Activated T-cell treated with anti-CD3 and anti-CD28 coated beads, Interleukin-2, amount 50 U/mL, for 72 hours (primary cell): ENCODE measurements around the gene HLA-DRB5. TPM values are rescaled to one million over a fixed set of nuclear protein-coding genes. Genes with fewer than 3 reads are reported as not detected.
"Not testable (repeated sequence)": the region's sequence is repeated elsewhere in the genome, so short reads cannot be mapped to it uniquely, and the experiment has no call there.

Experiments used
- ATAC-seq, 2 donors: fragments of 150-1000 bp; cut with Tn5 transposase; replicated peaks in 1 of 2; 2 replicates each; pipeline ENCODE4 v1.10.0; 2021; ENCODE audit warnings: moderate library complexity in 2 of 2, mild to moderate bottlenecking in 1 of 2
- DNase-seq, 2 donors: peaks; one replicate each; pipeline ENCODE4 v3.0.0; 2021 to 2022; ENCODE audit warnings: mixed read lengths in 1 of 2
- H3K27ac Mint-ChIP-seq: one replicate; pipeline ENCODE4 v1.8.0; 2022; ENCODE audit warnings: mild to moderate bottlenecking, moderate library complexity, mixed read lengths
- H3K27me3 Mint-ChIP-seq: one replicate; pipeline ENCODE4 v1.8.0; 2022; ENCODE audit warnings: low read depth, mixed read lengths
- H3K36me3 Mint-ChIP-seq, 2 donors: one replicate each; pipeline ENCODE4 v1.8.0; 2022; ENCODE audit warnings: mixed read lengths in 2 of 2, mild to moderate bottlenecking in 1 of 2; ENCODE audit not compliant: insufficient read depth in 2 of 2
- H3K4me1 Mint-ChIP-seq: one replicate; pipeline ENCODE4 v1.8.0; 2022; ENCODE audit warnings: low read depth, mixed read lengths
- H3K4me3 Mint-ChIP-seq, 2 donors: one replicate each; pipeline ENCODE4 v1.8.0; 2022; ENCODE audit warnings: mild to moderate bottlenecking in 2 of 2, mixed read lengths in 2 of 2, moderate library complexity in 2 of 2
- H3K9me3 Mint-ChIP-seq, 2 donors: one replicate each; pipeline ENCODE4 v1.8.0; 2022; ENCODE audit warnings: mixed read lengths in 2 of 2
- total RNA-seq, 2 donors: library from RNA; stranded (reverse); gene quantifications; one replicate each; pipeline ENCODE4 v1.2.3, GENCODE V29; 2022

Gene HLA-DRB5
- total RNA-seq: 1 to 10 TPM in 1 of 2 donors, not detected in 1; 1.7 TPM

DNA sequence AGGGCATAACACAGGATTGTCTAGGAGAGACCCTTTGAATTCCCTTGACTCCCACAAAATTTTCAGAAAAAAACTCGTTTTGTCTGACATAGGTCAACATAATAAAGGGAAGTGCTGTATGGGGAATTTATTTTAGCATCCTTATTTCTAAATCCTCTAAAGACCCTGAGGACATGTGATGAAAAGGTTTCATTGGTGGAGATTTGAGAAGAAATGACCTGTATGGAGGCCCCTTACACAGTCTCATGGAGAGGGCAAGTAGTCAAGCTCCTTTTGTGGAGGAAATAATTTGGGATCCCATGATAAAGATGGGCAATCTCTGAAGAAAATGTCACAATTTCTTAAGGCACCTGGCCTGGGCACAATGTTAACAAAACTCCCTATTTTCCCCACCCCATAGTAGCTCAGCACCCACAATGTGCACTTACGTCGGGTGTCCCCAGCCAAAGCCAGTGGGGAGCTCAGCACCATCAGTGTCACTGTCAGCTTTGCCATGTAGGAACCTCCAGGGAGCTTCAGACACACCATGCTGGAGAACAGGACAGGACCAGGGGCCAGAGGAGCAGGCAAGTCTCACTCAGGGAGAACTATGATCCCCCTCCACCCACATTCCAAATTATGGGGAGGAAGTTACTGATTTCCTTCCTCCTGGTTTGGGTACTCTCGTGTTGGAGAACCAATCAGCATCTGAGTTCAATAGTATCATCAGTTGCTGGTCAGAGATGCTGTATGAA is at the start of gene HLA-DRB5:
Gene HLA-DRB5, minus strand, starts transcription at position 591 of the 734 bp plus-strand sequence. Its CDS starts 63 bp downstream, at position 528.
- no peak within 1 kb of the TSS for H3K27ac Mint-ChIP-seq
- H3K4me1 Mint-ChIP-seq: no peaks in the 10 kb centered on the region
- H3K9me3 Mint-ChIP-seq: no peaks in the 10 kb centered on the region
- ATAC-seq: peak; percentile 29 to 41
- DNase-seq: no peak
- no peaks in the 10 kb centered on the region for H3K36me3 Mint-ChIP-seq
- H3K4me3 Mint-ChIP-seq: peak within 1 kb of the TSS; percentile 32 to 47
- no peaks in the 10 kb centered on the region for H3K27me3 Mint-ChIP-seq

DNA sequence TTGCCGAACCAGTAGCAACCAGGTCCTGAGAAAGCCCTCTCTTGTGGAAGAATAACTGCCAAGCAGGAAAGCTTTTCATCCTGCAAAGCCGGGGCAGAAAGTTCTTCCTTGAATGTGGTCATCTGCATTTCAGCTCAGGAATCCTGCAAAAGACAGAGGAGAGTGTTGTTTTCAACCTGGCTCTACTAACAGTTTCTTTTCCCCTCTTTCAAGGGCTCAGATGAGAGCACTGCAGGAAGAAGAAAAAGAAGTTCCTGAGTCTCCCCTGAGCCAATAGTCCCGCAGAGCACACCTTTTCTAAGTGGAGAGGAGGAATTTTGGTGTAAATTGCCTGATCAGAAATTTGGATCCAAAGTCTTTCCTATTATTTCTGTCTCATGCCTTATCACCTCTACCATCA is 48.9 kb upstream of the HLA-DRB5 start:
- DNase-seq (no peak), ATAC-seq (no peak)
- H3K27ac Mint-ChIP-seq: no peak overlapping the region
- H3K4me1 Mint-ChIP-seq: peaks cover 8% of the 10 kb centered on the region
- no peaks in the 10 kb centered on the region for H3K9me3 Mint-ChIP-seq
- no peaks in the 10 kb centered on the region for H3K27me3 Mint-ChIP-seq
- H3K36me3 Mint-ChIP-seq: no peaks in the 10 kb centered on the region
- H3K4me3 Mint-ChIP-seq: peak overlapping the region in 1 of 2 donors; percentile 43

DNA sequence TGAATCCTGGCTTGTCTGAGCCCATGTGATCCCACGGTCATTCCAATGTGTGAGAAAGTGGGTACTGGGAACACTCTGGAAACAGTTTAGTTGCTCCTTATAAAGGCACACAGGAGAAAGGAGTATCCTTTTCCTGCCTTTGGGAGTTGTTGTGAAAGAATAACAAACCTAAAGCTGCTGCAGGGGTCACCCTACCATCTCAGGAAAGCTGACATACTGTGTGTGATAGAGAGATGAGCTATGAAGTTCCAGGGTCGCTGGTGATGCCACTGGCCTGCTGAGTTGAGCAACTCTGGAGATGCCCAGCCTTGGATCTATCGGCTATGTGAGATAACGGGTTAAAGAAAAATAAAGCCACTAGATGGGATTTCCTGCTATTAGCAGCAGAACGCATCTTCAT is 47.4 kb upstream of the HLA-DRB5 start:
- not testable (repeated sequence) for H3K36me3 Mint-ChIP-seq, H3K4me3 Mint-ChIP-seq, H3K9me3 Mint-ChIP-seq, ATAC-seq, H3K4me1 Mint-ChIP-seq, DNase-seq, H3K27me3 Mint-ChIP-seq, H3K27ac Mint-ChIP-seq

DNA sequence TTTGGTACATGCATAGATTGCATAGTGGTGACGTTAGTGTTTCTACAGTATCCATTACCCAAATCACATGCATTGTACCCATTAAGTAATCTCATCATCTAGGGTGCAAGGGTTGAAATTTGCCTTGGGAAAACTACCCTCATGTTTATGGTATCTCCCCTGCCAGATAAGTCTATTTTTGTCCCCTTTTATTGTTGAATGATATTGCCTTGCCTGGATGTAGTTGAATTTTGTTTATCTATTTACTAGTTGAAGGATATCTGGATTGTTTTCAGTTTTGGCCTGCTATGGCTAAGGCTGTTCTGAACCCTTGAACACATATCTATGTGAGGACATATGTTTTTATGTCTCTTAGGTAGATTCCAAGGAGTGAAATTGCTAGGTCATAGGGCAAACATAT is 46.2 kb upstream of the HLA-DRB5 start:
- H3K27me3 Mint-ChIP-seq: no peaks in the 10 kb centered on the region
- H3K9me3 Mint-ChIP-seq: no peaks in the 10 kb centered on the region
- no peak overlapping the region for H3K27ac Mint-ChIP-seq
- H3K4me3 Mint-ChIP-seq: no peak overlapping the region
- peaks cover 8% of the 10 kb centered on the region for H3K4me1 Mint-ChIP-seq
- ATAC-seq (no peak), DNase-seq (no peak)
- H3K36me3 Mint-ChIP-seq: no peaks in the 10 kb centered on the region

DNA sequence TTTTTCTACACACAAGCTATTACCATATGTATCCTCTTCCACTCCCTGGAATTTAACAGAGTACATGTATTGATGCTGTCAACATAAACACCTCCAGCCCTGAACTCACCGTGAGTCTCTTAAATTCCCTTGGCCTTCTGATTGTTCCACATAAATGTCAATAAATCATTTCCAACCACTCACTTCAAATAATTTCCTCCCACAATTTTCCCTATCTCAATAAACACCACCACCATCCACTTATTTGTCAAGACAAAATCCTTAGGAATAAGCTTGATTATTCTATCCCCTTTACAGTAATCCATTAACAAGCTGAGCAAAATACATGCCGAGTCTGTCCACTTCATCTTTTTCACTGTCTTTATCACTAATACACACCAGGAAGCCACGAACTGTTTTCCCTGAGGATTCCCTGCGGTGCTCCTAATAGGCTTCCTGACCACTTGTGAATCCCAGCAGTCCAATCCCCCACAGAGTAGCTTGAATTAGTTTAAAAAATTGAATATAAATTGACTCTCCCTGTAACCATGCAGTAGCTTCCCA is 40.3 kb upstream of the HLA-DRB5 start:
- no peak for DNase-seq
- H3K27me3 Mint-ChIP-seq: peaks cover 10% of the 10 kb centered on the region

DNA sequence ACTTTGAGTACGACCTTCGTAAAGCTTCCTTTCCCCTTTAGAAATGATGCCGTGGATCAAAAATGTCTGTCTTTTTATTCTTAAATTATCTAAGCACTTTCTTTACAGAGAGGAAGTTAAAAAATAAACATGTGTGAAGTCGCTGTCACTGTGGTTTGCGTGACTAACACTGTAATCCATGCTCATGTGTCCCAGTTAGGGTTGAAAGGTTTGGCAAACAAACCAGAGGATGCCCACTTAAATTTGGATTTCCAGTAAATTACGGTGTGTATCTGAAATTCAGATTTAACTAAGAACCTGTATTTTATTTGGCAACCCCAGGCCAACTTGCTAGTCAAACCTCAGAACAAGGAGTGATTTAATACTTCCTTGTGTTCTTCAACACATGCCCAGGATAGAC is 38.5 kb upstream of the HLA-DRB5 start:
- Mint-ChIP-seq H3K36me3 (no peaks in the 10 kb centered on the region), H3K27me3 (peaks cover 10% of the 10 kb centered on the region), H3K9me3 (no peaks in the 10 kb centered on the region), H3K4me1 (peaks cover 7% of the 10 kb centered on the region), H3K27ac (no peak overlapping the region), H3K4me3 (peak overlapping the region in 1 of 2 donors; percentile 11)
- ATAC-seq (no peak), DNase-seq (no peak)

More for the DNA sequence above, 40.3 kb upstream of the HLA-DRB5 start:
- H3K36me3 Mint-ChIP-seq: no peaks in the 10 kb centered on the region
- H3K4me3 Mint-ChIP-seq: no peak overlapping the region
- no peak overlapping the region for H3K27ac Mint-ChIP-seq
- peaks cover 7% of the 10 kb centered on the region for H3K4me1 Mint-ChIP-seq
- ATAC-seq: no peak
- no peaks in the 10 kb centered on the region for H3K9me3 Mint-ChIP-seq

DNA sequence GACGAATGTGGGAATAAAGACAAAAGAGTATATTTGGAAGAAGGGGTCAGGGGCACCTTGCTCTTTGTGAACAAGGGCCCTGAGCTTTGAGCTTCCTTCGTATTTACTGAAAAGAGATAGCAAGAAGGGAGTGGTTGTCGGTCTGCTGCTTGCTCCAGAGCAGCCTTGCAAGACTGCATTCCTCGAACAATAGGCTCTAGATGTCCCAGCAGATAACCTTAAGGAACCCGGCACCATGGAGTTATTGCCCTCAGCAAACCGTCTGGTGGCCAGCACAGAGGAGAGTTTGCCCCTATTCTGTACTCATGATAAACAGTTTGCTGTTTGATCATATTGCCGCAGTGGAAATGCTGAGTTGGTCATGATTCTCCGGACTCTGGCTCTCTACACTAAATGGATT is 36.9 kb upstream of the HLA-DRB5 start:
- Mint-ChIP-seq H3K27ac (no peak overlapping the region), H3K4me3 (no peak overlapping the region), H3K27me3 (peaks cover 20% of the 10 kb centered on the region), H3K9me3 (no peaks in the 10 kb centered on the region), H3K4me1 (peaks cover 7% of the 10 kb centered on the region), H3K36me3 (no peaks in the 10 kb centered on the region)
- DNase-seq (no peak), ATAC-seq (no peak)

DNA sequence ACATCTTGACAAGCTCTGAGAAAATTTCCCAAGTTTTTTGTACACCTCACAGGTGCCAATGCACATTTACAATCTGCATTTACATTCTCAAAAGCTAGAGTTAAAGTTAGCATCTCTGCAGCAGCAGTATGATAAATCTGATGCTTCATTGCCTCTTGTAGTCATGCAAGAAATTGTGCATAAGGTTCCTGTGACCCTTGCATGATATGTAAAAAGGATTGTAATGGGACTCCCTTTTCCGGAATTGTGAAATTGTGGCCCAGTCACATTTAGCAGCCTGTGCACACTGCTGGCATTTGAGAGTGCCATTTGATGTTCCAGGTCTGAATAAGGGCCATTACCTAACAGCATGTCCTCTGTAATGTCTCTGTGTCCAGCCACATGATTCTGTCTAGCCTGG is 35.4 kb upstream of the HLA-DRB5 start:
- H3K9me3 Mint-ChIP-seq: no peaks in the 10 kb centered on the region
- peaks cover 14% of the 10 kb centered on the region for H3K27me3 Mint-ChIP-seq
- ATAC-seq (no peak), DNase-seq (no peak)
- no peak overlapping the region for H3K27ac Mint-ChIP-seq
- H3K4me3 Mint-ChIP-seq: no peak overlapping the region
- H3K36me3 Mint-ChIP-seq: no peaks in the 10 kb centered on the region
- peaks cover 7% of the 10 kb centered on the region for H3K4me1 Mint-ChIP-seq

DNA sequence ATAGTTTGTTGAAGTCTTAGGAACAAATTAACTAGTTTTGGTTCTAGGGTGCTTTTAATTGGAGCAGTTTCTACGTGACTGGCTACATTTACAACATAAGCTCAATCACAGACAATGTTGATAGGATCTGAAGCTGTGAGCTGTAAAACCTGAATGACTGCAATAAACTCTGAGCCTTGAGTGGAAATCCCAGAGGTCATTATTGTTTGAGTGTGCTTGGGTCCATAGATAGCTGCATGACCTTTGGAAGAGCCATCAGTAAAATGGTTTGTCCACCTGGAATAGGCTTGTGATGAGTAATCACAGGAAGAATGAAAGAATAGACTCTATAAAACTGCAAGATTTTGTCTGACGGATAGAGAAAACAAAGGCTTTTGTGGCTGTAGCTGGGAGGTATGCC is 32.9 kb upstream of the HLA-DRB5 start:
- DNase-seq (no peak), ATAC-seq (no peak)
- Mint-ChIP-seq H3K4me1 (no peaks in the 10 kb centered on the region), H3K36me3 (no peaks in the 10 kb centered on the region), H3K4me3 (no peak overlapping the region), H3K27me3 (peaks cover 20% of the 10 kb centered on the region), H3K27ac (no peak overlapping the region), H3K9me3 (no peaks in the 10 kb centered on the region)

DNA sequence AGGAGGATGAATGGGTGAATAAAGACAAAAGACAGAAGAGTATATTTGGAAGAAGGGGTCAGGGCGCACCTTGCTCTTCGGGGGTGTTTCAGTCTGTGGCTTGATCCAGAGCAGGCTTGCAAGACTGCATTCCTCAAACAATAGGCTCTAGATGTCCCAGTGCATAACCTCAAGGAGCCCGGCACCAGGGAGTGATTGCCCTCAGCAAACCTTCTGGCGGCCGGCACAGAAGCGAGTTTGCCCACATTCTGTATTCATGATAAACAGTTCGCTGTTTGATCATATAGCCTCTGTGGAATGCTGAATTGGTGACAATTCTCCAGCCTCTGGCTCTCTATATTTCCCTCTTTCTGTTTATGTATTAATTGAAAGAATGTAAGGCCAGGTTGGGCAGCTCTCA is 29.7 kb upstream of the HLA-DRB5 start:
- no peaks in the 10 kb centered on the region for H3K36me3 Mint-ChIP-seq

DNA sequence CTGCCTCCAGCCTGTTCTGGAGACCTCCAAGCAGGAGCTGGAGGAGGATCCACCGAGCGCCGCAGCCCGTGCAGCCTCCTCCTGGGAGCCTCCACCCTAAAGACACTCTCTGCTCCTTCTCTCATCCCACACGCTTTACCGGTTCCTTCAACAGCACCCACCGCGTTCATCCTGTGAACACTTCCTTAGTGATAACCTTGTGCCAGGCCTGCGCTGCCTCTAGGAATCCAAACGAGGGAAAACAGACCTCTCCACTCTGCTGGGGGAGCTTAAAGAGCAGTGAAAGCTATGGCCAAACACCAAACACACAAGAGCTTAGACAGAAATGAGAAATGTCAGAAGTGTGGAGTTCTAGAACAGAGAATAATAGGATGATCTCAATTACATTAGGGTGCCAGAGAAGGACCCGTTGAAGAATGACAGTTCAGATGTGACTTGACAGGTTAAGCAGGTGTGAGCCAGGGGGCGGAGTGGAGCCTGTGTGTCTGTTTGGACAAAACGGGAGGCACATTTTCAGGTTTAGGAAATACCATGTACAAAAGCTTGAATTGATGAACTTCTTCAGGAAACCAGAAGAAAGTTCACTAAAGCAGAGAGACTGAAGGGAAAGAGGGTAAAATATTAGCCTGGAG is 28.5 kb upstream of the HLA-DRB5 start:
- Mint-ChIP-seq H3K27me3 (peaks cover 26% of the 10 kb centered on the region), H3K27ac (no peak overlapping the region), H3K4me3 (no peak overlapping the region), H3K36me3 (no peaks in the 10 kb centered on the region), H3K4me1 (no peaks in the 10 kb centered on the region), H3K9me3 (no peaks in the 10 kb centered on the region)
- ATAC-seq (no peak), DNase-seq (no peak)

More for the DNA sequence above, 29.7 kb upstream of the HLA-DRB5 start:
- Mint-ChIP-seq H3K4me1 (no peaks in the 10 kb centered on the region), H3K27me3 (peaks cover 26% of the 10 kb centered on the region), H3K4me3 (no peak overlapping the region), H3K27ac (no peak overlapping the region), H3K9me3 (no peaks in the 10 kb centered on the region)
- DNase-seq (no peak), ATAC-seq (no peak)

DNA sequence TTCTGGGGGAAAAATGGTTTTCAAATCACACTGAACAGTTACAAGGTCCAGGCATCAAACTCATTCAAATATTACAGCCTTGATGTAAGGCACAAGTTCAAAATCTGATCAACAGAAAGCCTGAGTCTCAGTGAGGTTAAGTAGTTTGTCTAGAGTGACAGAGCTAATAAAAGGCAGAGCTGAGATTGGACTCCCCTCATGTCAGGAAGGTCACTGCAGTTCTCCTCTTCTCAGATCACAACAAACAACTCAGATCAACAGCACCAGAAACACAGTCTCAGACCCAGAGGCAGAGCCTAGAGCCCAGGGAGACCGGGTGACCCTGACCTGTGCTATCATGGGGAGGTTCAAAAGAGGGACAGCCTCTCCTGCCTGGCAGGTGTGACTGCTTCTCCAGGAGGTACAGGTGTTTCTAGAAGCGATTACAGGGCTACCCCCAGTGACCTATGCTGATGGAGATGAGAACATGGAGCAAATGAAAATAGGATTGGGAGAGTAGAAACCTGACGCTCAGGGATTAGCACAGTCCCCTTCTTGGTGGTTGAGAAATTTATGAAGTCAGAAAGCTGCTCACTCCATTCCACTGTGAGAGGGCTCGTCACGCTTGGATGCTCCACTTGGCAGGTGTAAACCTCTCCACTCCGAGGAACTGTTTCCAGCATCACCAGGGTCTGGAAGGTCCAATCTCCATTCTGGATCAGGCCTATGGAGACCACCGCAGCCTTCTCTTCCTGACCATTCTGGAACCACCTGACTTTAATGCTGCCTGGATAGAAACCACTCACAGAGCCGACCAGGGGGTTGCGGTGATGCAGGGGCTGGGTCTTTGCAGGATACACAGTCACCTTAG is 24.3 kb upstream of the HLA-DRB5 start:
- Mint-ChIP-seq H3K27ac (no peak overlapping the region), H3K9me3 (no peaks in the 10 kb centered on the region), H3K4me3 (no peak overlapping the region), H3K4me1 (no peaks in the 10 kb centered on the region), H3K36me3 (no peaks in the 10 kb centered on the region), H3K27me3 (peaks cover 16% of the 10 kb centered on the region)
- ATAC-seq (no peak), DNase-seq (no peak)
